SU-DHL-6 (cell line): ENCODE measurements around the gene TMSB4X.

Experiments used
- EZH2phosphoT487 ChIP-seq: fragments of 200-600 bp; sonication (generic), shearing (Covaris generic); conservative IDR thresholded peaks from 2 replicates; pipeline ENCODE4 v1.6.1; 2018; ENCODE audit warnings: mild to moderate bottlenecking, antibody characterized with exemption, low read length, moderate library complexity, mixed read lengths
- TF ChIP-seq, protein P1 (sequence below): fragments of 200-600 bp; sonication (generic); IDR thresholded peaks from one replicate; pipeline ENCODE4 v1.5.1; 2017; ENCODE audit warnings: antibody characterized with exemption, mild to moderate bottlenecking, low read length, moderate library complexity; ENCODE audit not compliant: insufficient read depth, poor library complexity, severe bottlenecking

DNA sequence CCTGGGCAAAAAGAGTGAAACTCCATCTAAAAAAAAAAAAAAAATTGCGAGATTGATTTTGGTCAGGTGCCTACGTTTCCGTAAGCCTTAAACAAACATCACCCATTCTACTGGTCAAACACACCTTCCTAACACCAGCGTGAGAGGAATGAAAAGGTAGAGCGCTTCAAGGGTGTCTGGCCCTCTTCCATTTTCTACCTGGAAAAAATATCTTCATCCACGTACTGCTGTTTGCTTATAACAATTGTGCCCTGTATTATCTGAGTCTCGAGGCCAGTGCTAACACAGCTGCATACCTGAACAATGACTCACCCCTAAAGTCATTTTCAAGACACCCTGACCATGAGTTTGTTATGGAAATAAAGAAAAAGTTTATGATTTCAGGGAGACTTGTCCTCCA lies 13.9 kb downstream of the TMSB4X start:
- TF ChIP-seq, protein P1, sequence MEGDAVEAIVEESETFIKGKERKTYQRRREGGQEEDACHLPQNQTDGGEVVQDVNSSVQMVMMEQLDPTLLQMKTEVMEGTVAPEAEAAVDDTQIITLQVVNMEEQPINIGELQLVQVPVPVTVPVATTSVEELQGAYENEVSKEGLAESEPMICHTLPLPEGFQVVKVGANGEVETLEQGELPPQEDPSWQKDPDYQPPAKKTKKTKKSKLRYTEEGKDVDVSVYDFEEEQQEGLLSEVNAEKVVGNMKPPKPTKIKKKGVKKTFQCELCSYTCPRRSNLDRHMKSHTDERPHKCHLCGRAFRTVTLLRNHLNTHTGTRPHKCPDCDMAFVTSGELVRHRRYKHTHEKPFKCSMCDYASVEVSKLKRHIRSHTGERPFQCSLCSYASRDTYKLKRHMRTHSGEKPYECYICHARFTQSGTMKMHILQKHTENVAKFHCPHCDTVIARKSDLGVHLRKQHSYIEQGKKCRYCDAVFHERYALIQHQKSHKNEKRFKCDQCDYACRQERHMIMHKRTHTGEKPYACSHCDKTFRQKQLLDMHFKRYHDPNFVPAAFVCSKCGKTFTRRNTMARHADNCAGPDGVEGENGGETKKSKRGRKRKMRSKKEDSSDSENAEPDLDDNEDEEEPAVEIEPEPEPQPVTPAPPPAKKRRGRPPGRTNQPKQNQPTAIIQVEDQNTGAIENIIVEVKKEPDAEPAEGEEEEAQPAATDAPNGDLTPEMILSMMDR = no peak
- TF ChIP-seq EZH2phosphoT487 = no peak
